Mammary epithelial cell (primary cell): ENCODE measurements around the gene SURF4.

ENCODE experiments used
- CTCF ChIP-seq, 2 donors: IDR thresholded peaks in 1 of 2; conservative IDR thresholded peaks in 1 of 2; 2 replicates each; pipeline ENCODE4 v1.5.1; 2011 to 2012; ENCODE audit warnings: inconsistent platforms in 2 of 2, low read length in 2 of 2, mild to moderate bottlenecking in 2 of 2, control low read depth in 1 of 2, low read depth in 1 of 2; ENCODE audit not compliant: insufficient read depth in 1 of 2; ENCODE audit errors: extremely low read depth in 1 of 2
- EZH2 ChIP-seq: IDR thresholded peaks from 2 replicates; pipeline ENCODE4 v1.6.1; 2012; ENCODE audit warnings: low read length, inconsistent platforms, borderline replicate concordance

- TF ChIP-seq CTCF (conservative IDR thresholded peaks at IDR 0.05 in 1 of 2, IDR thresholded peaks at IDR 0.05 in 1 of 2; ENCODE audit: extremely low read depth in 1 of 2, insufficient read depth in 1 of 2, low read depth in 1 of 2, low read length in 2 of 2) (no peak), EZH2 (no peak)
These were observed 13.2 kb upstream of the SURF4 start for GRCh38 chr9:133389025-133389557.
